HT-29 (cell line): Measurements from ENCODE around the gene UTP25. TPM values are rescaled to one million over a fixed set of nuclear protein-coding genes. Genes with fewer than 3 reads are reported as not detected.
"Not testable (repeated sequence)": the region's sequence is repeated elsewhere in the genome, so short reads cannot be mapped to it uniquely, and the experiment has no call there.

Experiments
- DNase-seq: peaks from one replicate; pipeline ENCODE4 v3.0.0-alpha.2; 2015; ENCODE audit warnings: low spot score
- total RNA-seq: library from RNA; depleted of rRNA; stranded (reverse); fragments of >200 nt; shearing (Covaris generic); gene quantifications from 2 replicates; pipeline ENCODE4 v1.2.3, GENCODE V29; 2014; rRNA removed

Gene UTP25, protein sequence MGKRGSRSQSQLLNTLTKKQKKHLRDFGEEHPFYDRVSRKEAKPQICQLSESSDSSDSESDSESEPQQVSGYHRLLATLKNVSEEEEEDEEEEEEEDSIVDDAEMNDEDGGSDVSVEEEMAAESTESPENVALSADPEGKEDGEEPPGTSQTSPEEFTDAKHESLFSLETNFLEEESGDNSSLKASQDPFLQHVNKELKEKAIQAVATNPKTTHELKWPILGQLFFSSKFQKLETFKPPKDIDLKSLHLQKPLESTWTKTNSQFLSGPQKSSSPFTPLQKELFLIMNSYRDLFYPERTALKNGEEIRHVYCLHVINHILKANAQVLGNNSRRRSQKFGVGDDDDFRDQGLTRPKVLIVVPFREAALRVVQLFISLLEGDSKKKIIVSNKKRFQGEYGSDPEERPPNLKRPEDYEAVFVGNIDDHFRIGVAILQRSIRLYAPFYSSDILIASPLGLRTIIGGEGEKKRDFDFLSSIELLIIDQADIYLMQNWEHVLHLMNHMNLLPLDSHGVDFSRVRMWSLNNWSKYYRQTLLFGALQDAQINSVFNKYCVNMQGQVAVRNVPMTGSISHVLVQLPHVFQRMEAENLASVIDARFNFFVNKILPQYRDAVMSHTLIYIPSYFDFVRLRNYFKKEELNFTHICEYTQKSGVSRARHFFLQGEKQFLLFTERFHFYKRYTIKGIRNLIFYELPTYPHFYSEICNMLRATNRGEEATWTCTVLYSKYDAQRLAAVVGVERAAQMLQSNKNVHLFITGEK
- total RNA-seq: 6.7 and 7.2 TPM in 2 replicates

- peak; percentile 97 for DNase-seq
Observed at GRCh38 chr1:209827384-209828262, at the start of gene UTP25. Gene UTP25, plus strand, starts transcription at chr1:209827972. Its CDS starts 92 bp downstream, at chr1:209828064.

DNA sequence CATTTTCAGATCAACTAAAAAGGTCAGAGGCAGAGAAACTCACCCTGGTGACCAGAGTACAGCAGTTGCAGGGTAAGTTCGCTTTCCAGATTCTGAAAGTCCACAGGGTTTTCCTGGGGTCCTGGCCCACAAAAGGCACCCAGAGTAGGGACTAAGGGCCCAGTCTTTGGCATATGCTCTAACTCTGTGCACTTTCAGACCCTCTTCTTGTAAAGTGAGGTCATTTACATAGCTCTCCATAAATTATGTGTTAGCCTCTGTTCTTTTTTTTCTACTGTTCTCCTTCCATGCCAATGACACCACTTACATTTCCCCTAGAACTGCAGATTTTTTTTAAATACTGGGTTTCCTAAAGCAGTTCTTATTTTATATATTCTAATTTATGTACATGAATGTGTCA, 49.7 kb upstream of the UTP25 start:
- no peak for DNase-seq

DNA sequence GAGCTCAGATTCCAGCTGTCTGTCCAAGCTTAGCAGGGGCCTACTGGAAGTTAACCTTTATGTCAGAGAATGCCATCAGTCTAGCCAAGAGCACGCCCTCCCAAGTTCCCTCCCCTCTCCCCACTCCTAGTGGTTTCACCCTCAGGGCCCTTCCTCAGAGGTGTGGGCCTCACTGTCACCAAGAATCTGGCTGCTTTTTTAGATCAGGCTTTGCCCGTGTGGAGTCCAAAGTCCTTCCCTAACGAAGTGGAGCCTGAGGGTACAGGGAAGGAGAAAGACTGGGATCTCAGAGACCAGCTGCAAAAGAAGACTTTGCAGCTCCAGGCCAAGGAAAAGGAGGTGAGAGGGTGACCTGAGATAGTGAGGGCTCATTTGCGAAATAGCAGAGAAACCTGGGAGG, 47.5 kb upstream of the UTP25 start:
- DNase-seq: no peak

GRCh38 chr1:209783386-209783785, 44.4 kb upstream of the UTP25 start:
- no peak for DNase-seq

DNA sequence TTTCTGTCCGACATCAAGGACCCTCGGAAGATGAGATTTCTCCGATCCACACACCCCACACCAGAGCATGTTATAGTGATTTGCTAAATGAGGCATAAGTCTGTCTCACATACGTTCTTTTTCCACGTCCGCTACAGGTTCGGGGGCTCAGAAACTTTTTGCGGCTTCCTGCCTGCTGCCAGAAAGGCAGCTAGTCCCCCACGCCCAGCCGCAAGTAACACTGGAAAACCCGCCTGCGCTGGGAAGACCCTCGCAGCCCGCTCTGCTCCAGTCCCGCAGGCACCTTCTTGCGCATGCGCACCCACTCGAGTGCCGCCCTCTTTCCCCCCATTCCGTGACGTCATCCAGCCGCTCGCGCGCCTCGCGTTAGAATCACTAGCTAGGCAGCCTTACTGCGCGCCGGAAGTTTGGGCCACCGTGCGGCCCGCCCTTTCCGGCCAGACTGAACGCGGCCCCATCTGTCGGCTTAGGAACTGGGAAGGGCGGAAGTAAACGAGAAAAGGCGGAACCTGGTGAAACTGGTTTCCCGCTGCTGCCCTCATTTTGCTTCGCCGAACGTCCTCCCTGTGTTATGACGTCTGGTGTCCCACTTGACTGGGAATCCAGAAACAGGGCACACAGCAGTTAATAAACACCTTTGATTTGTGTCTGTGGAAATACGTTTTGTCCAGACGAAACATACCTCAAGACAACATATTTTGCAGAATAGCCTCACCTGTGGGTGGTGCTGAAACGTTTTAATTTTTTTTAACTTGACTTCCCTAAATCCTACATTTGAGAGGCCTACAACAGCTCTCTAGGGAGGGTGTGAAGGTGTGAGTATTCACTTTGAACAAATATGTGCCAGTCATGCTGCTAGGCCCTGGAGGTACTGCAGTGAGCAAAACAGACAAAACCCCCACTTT, 43.3 kb upstream of the UTP25 start, which contains the start of gene C1orf74:
C1orf74 (minus strand) TSS at position 295 of the 905 bp plus-strand sequence. CDS start 925 bp downstream, outside the sequence.
- DNase-seq: peak; percentile 99

DNA sequence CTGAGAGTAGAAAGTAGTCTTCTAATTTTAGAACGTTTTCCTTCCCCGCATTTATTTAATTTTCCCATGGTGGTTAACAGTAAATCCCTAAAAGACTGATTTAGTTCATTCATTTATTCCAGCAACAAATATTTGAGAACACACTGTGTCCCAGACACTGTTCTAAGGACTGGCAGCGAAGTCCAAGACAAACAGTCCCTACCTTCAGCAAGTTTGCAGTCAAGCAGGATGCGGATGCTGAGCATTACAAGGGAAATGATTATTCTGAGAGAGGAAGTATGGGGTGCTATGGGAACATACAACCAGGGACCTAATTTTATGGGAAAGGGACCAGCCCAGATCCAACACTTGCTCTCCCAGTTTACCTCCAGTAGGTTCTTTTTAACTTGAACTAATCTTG, 42.2 kb upstream of the UTP25 start:
- no peak for DNase-seq

- no peak for DNase-seq
Observed at GRCh38 chr1:209786146-209786545, 41.6 kb upstream of the UTP25 start.

GRCh38 chr1:209787551-209787950, 40.2 kb upstream of the UTP25 start:
- DNase-seq: no peak

DNA sequence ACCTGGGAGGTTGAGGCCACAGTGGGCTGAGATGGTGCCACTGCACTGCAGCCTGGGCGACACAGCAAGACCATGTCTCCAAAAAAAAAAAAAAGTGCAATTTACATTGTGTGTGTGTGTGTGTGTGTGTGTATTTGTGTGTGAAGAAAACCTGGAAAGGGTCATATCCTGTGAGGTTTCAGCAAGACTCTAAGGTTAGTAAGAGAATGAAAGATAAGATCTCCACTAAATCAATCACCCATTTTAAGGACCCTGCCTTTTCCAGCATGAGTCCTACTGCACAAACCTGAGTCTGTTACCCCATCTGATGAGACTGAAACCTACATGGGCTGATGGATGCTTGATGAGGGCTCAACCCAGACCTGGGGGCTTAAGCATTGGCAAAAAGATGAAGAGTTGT, 38.5 kb upstream of the UTP25 start:
- DNase-seq: no peak

DNA sequence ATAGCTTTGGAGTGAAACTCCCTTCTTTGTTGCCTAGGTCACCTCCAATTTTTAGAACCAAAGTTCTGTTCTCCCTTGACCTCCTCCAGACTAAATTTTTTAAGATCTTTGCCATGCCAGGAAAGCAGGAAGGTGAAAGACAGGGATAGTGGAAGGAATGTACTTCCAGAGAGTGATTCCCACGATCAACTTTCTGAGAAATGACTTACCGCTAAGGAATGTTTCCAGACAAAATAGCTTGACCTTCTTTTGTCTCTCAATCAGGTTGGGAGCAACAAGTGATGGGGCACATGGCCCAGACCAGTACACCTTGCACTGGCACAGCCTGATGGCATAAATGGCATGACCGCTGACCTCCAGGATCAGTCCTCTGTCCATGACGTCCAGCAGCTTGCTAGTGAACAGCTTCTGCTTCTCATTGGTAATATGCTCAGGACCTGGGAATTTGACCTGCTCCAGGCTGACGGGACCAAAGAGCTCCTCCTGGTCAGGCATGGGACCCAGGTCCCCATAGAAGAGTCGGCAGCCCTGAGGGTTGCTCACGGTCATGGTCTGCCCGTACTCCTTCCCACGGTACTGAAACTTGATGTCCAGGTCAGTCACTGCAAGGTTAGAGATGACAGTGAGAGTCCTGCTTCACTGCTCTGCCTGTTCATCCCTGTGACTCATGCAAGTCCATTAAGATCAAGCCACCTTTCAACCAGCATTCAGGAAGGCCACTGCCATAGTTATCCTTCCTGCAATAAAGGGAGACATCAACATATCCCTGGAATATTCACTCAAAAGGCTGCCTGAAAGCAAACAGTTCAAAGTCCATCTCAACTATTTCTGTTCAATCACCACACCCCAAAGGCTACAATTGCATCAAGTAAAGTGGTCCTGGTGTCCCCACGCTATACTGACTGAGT, 37.2 kb upstream of the UTP25 start:
- DNase-seq: no peak

- no peak for DNase-seq
Observed at GRCh38 chr1:209791920-209792319, 35.9 kb upstream of the UTP25 start.

GRCh38 chr1:209793711-209794110, 34.1 kb upstream of the UTP25 start:
- DNase-seq: not testable (repeated sequence)

GRCh38 chr1:209797978-209798639, 29.7 kb upstream of the UTP25 start:
- no peak for DNase-seq

- no peak for DNase-seq
Observed at GRCh38 chr1:209800984-209801834, 26.6 kb upstream of the UTP25 start.

- no peak for DNase-seq
Observed at GRCh38 chr1:209802117-209802779, 25.5 kb upstream of the UTP25 start.

DNA sequence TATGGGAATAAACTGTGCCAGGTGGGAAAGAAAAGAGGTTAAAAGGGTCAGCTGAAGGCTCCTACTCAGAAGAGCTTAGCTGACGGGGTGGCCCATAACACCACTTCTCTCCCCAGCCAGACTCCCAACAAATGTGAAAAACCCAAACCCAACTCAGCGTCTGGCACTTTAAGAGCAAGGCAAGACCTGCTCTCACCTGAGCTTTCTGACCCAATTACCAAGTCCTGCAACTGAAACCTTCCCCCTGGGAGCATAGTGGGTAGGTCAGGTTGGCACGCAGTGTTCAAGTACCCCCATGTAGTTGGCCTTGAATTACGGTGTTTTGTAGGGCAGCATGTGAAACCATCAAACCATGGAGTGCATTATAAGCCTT, 25.0 kb upstream of the UTP25 start:
- no peak for DNase-seq

DNA sequence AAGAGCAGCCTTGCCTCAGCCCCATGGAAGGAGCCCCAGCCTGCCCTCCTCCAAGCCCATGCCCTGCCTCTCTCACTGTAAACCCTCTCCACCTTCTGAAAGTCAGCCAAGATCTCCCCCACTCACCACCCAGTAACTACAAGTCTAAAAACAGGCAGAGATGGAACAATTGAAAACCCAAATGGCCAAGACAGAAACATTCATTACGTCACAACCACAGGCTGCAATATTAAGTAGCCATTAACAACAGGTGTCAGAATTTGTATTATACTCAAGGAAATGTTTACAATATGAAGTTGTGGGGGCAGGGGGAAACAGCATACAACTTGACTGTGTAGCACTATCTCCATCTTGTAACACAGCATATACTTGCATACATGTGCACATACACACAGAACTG, 24.2 kb upstream of the UTP25 start:
- DNase-seq: no peak
